Mesodermal cell (in vitro differentiated cells): Measurements from ENCODE around the gene FBXL7.
A peak's percentile ranks its signal among the peaks of the same experiment; 100 is the strongest.

ENCODE experiments used
- H3K27ac ChIP-seq: 2 replicates; pipeline ENCODE4 v1.7.0; 2013; ENCODE audit warnings: mild to moderate bottlenecking, low read depth, low read length, moderate library complexity; ENCODE audit not compliant: severe bottlenecking
- H3K36me3 ChIP-seq: 2 replicates; pipeline ENCODE4 v1.7.1; 2013; ENCODE audit warnings: mild to moderate bottlenecking, low read length, moderate library complexity; ENCODE audit not compliant: control insufficient read depth, insufficient read depth
- H3K4me1 ChIP-seq: one replicate; pipeline ENCODE4 v1.7.1; 2013; ENCODE audit warnings: mild to moderate bottlenecking, low read length; ENCODE audit not compliant: insufficient read depth, control insufficient read depth, poor library complexity, severe bottlenecking
- H3K4me3 ChIP-seq: 2 replicates; pipeline ENCODE4 v1.7.0; 2013; ENCODE audit warnings: low read length, control low read depth, mild to moderate bottlenecking; ENCODE audit not compliant: insufficient read depth, poor library complexity, severe bottlenecking; ENCODE audit errors: extremely low read depth
- H3K9me3 ChIP-seq: 2 replicates; pipeline ENCODE4 v1.7.1; 2013; ENCODE audit warnings: mild to moderate bottlenecking, low read length, moderate library complexity; ENCODE audit not compliant: control insufficient read depth
- WGBS, 2 experiments: methylation state at CpG; one replicate each; pipeline ENCODE4 v1.1.5; 2013; ENCODE audit warnings: missing lambda C conversion rate in 2 of 2; ENCODE audit not compliant: insufficient coverage in 2 of 2; 5-methylcytosine and 5-hydroxymethylcytosine counted together

Gene FBXL7

DNA sequence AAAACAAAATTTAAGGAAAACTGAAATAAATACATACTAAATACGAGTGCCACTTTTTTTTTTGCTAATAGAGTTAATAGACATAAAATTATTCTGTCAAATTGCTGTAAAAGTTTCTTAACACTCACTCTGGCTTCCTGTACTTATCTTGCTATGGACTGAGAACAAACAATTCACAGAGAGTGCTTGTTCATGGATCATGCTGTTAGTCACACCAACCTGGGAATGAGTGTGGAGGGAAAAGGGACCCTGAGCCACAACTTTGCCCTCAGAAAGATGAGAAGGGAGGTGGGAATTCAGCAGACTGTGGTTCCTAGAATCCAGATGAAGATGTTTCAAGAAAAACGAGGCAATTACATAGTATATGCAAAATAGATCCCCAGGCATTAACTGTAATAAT is 246.9 kb downstream of the FBXL7 start:
- H3K36me3 ChIP-seq = no peaks in the 10 kb centered on the region
- WGBS, 2 experiments = no CpG with 5 or more reads among the region's 2 CpGs
- peaks cover 16% of the 10 kb centered on the region for H3K9me3 ChIP-seq
- H3K4me1 ChIP-seq = no peaks in the 10 kb centered on the region
- no peak overlapping the region for H3K27ac ChIP-seq
- H3K4me3 ChIP-seq = no peak overlapping the region

DNA sequence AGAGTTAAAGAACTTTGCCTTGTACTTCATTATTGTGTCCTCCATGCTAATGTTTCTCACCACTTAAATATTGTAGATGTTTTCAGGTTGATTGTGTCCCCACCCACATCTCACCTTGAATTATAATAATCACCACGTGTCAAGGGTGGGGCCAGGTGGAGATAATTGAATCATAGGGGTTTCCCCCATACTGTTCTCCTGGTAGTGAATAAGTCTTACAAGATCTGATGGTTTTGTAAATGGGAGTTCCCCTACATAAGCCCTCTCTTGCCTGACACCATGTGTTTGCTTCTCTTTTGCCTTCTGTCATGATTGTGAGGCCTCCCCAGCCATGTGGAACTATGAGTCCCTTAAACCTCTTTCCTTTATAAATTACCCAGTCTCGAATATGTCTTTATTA is 248.3 kb downstream of the FBXL7 start:
- no CpG with 5 or more reads among the region's 2 CpGs for WGBS, 2 experiments
- Histone ChIP-seq H3K36me3 (no peaks in the 10 kb centered on the region), H3K4me3 (no peak overlapping the region), H3K27ac (no peak overlapping the region), H3K4me1 (peaks cover 5% of the 10 kb centered on the region), H3K9me3 (peaks cover 14% of the 10 kb centered on the region)

DNA sequence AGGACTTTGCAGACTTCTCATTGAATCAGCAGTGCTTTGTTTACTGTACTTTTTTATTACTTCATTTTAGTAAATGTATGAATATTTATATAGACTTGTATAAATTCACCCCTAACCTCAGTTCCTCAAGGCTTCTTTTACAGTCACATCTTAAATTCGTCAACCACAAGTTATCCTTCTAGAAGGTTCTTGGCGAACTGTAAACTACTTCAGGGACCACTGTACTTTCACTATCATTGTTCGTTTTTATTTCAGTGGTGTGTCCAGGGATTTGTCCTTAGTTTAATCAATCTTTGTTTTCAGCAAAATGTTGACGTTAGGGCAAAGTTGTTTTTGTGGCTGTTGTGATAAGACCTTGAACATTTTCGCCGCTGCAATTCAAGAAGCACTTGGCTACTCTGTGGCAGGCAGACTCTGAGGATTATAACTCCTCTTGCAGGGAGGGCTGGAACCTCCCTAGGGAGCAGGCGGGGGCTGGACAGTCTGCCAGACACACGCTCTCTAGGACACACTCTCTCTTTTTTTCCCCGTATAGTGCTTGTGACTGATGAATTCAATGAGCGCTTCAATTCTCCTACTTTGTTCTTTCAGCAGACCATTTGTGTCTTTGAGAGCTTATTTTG is 252.8 kb downstream of the FBXL7 start:
- Histone ChIP-seq H3K27ac (no peak overlapping the region), H3K4me1 (peaks cover 17% of the 10 kb centered on the region), H3K36me3 (no peaks in the 10 kb centered on the region), H3K9me3 (peaks cover 13% of the 10 kb centered on the region), H3K4me3 (no peak overlapping the region)
- 89 to 92% methylated on average over 7 to 8 of the region's 10 CpGs for WGBS, 2 experiments

DNA sequence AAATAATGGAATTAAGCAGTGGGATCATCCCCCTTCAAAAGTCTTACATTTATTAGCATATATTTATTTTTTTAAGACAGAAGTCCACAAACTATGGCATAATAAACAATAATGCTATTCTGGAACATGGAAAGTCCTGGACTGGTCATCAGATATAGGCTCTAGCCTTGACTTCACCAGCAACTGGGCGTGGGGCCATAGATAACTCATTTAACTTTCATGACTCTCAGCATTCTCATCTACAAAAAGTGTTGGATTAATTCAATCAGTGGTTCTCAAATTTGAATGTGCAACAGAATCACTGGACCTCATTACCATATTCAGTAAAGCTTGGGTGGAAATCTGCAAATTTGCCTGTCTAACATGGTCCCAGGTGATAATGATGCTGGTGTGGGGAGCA is 253.8 kb downstream of the FBXL7 start:
- Histone ChIP-seq H3K36me3 (no peaks in the 10 kb centered on the region), H3K4me3 (no peak overlapping the region), H3K27ac (no peak overlapping the region), H3K4me1 (peaks cover 20% of the 10 kb centered on the region), H3K9me3 (peaks cover 13% of the 10 kb centered on the region)
- WGBS, 2 experiments = no CpG with 5 or more reads among the region's 1 CpG

DNA sequence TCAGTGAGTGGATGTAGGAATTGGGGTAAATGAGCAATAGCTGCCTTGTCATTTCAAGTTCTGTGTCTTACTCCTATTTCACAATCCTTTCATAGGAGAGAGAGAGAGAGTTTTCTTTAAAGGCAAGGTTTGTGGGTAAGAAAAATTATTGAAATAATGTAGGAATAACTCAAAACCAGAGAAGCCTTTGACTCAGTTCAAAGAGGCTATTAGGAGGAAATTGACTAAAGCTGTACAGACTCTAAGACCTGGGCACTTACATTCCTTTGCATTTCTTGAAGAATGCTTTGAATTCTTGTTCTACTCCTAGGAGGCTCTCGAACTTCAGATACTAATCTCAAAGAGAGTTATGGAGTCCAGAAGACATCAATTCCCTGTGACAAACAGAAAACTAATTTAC is 257.1 kb downstream of the FBXL7 start:
- WGBS, 2 experiments = 29 to 40% methylated on average over 1 of the region's 1 CpG
- Histone ChIP-seq H3K27ac (peak overlapping the region; percentile 72), H3K36me3 (no peaks in the 10 kb centered on the region), H3K4me3 (no peak overlapping the region), H3K4me1 (peaks cover 20% of the 10 kb centered on the region), H3K9me3 (peaks cover 13% of the 10 kb centered on the region)

DNA sequence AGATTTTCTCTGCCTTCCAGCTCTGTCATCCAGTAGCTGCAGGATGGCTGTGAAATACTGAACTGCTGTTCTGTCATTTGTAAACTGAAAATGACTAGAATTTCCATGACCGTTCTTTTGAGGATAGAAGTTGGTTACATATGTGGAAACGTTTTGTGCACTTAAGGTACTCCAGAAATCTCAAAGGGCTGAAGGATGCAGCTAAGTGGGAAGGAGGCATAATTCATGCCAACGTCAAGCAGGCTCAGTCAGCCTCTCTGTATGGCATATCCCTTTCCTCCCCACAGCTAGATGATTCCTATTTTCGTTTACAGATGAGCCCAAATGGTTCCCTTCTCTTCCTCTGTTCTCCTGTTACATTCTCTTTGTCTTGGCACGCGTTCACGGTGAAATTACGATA is 257.6 kb downstream of the FBXL7 start:
- Histone ChIP-seq H3K9me3 (peaks cover 13% of the 10 kb centered on the region), H3K36me3 (no peaks in the 10 kb centered on the region), H3K27ac (peak overlapping the region; percentile 72), H3K4me1 (peaks cover 20% of the 10 kb centered on the region), H3K4me3 (no peak overlapping the region)
- 83 to 91% methylated on average over 8 of the region's 8 CpGs for WGBS, 2 experiments

DNA sequence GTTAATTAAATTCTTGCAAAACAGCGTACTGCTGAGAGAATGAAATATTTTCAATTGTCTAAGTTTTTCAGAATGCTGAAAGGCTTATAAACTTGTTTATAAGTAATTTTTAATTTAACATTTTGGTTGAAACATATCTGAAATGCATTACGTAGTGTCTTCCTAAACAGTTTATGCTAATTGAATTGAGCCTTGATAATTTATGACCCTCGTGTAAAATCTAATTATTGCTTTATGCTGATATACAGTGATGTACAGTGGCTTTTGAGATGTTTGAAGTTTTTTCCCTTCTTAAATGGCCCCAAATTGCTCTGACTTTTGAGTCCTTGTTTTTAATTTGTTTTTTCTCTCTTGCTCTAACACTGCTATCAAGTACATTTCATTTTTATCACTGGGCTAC is 262.7 kb downstream of the FBXL7 start:
- peaks cover 4% of the 10 kb centered on the region for H3K4me1 ChIP-seq
- no peak overlapping the region for H3K27ac ChIP-seq
- H3K4me3 ChIP-seq = no peak overlapping the region
- WGBS, 2 experiments = 93 to 94% methylated on average over 2 to 3 of the region's 3 CpGs
- no peaks in the 10 kb centered on the region for H3K9me3 ChIP-seq
- H3K36me3 ChIP-seq = no peaks in the 10 kb centered on the region

DNA sequence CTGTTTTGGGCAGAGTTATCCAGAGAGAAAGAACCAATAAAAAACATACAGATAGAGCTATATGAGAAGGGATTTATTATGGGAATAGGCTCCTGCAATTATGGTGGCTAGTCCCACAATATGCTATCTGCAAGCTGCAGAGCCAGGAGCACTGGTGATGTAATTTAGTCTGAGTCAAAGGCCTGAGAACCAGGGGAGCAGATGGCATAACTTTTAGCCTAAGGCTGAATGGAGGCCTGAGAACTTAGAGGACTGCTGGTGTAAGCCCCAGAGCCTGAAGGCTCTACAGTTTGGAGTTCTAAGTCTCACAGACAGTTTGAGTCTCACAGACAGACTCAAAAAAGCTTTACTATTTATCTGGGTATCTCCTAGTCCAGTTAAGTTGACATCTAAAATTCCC is 263.8 kb downstream of the FBXL7 start:
- Histone ChIP-seq H3K4me1 (no peaks in the 10 kb centered on the region), H3K4me3 (no peak overlapping the region), H3K27ac (no peak overlapping the region), H3K9me3 (no peaks in the 10 kb centered on the region), H3K36me3 (no peaks in the 10 kb centered on the region)

DNA sequence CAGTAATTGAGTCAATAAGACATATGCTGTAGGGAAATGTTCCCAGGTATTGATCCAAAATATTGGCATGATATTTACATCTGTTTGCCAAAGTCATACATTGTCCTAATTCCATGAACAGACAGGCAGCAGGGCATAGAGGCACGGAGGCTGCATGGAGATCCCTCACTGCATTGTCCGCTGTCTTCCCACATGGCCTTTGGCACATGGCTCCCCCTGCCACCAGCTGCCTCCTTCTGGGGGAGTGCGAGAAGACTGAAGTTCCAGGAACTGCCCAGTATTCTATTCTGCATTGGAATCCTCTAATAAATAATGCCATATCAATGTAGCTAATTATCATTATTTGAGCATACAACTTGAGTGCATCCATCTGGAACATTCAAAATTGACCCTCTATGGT is 269.0 kb downstream of the FBXL7 start:
- Histone ChIP-seq H3K4me3 (no peak overlapping the region), H3K4me1 (no peaks in the 10 kb centered on the region), H3K27ac (no peak overlapping the region), H3K36me3 (no peaks in the 10 kb centered on the region), H3K9me3 (no peaks in the 10 kb centered on the region)
- 100% methylated on average over 1 to 2 of the region's 3 CpGs for WGBS, 2 experiments

DNA sequence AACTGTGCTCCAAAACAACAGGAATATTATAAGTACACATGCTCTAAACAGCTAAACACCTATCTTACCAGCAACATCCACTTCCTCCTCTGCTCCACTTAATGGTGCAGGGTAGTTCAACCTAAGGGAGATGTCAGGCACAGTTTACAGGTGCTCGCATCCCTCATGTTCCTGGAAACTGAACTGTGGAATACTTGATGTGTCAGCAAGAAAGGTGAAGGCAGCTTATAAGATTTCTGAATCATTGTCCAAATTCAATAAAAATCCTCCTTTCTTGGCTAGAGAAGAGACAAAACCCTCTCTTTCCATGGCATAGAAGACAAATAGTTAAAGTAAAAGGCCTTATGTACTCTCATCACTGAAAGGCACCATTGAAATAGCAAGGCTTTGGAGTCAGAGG is 272.2 kb downstream of the FBXL7 start:
- H3K36me3 ChIP-seq = no peaks in the 10 kb centered on the region
- H3K9me3 ChIP-seq = no peaks in the 10 kb centered on the region
- no peak overlapping the region for H3K4me3 ChIP-seq
- 60% methylated on average over 1 of the region's 1 CpG; no CpG with 5 or more reads in 1 of the 2 experiments for WGBS, 2 experiments
- no peaks in the 10 kb centered on the region for H3K4me1 ChIP-seq
- H3K27ac ChIP-seq = no peak overlapping the region

DNA sequence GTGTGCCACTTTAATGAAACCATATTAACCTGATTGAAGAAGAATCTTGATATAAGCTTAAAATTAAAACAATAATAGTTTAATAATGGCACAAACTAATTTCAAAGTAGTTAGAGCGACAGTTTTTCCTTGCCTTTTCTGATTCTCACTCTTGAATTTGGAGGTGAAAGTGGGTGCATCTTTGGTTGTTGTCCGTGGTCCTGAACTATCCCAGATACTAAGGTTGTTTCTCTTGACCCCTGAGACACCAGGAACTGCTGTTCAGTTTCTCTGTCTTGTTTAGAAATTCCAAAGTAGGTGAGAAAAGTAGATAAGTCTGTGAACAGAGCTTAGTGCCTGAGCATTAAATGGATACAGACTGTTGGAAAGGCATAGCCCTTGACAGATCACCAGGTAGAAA is 274.7 kb downstream of the FBXL7 start:
- H3K9me3 ChIP-seq = no peaks in the 10 kb centered on the region

More for the DNA sequence above, 274.7 kb downstream of the FBXL7 start:
- Histone ChIP-seq H3K36me3 (no peaks in the 10 kb centered on the region), H3K27ac (no peak overlapping the region), H3K4me3 (no peak overlapping the region), H3K4me1 (no peaks in the 10 kb centered on the region)
- no CpG with 5 or more reads among the region's 2 CpGs for WGBS, 2 experiments
